ENCODE data around the gene ZNF618.
"Not testable (repeated sequence)": the region's sequence is repeated elsewhere in the genome, so short reads cannot be mapped to it uniquely, and the experiment has no call there.

Gene ZNF618

GRCh38 chr9:113990975-113991471 is 114.9 kb downstream of the ZNF618 start:
- DNase-seq: no peak

GRCh38 chr9:113991714-113992113 is 115.6 kb downstream of the ZNF618 start:
- no peak for DNase-seq

- DNase-seq: no peak
These were observed 116.3 kb downstream of the ZNF618 start for GRCh38 chr9:113992276-113992951.

- DNase-seq: no peak
These were observed 116.9 kb downstream of the ZNF618 start for GRCh38 chr9:113992994-113993393.

- DNase-seq: peak; percentile 78
These were observed 117.9 kb downstream of the ZNF618 start for GRCh38 chr9:113993838-113994540.

GRCh38 chr9:113995401-113995800 is 119.3 kb downstream of the ZNF618 start:
- DNase-seq: no peak

- DNase-seq: no peak
These were observed 119.9 kb downstream of the ZNF618 start for GRCh38 chr9:113995963-113996362.

GRCh38 chr9:113996531-113997001 is 120.5 kb downstream of the ZNF618 start:
- no peak for DNase-seq

GRCh38 chr9:113997064-113997463 is 121.0 kb downstream of the ZNF618 start:
- not testable (repeated sequence) for DNase-seq

GRCh38 chr9:113997610-113998009 is 121.5 kb downstream of the ZNF618 start:
- DNase-seq: no peak

- DNase-seq: no peak
These were observed 122.0 kb downstream of the ZNF618 start for GRCh38 chr9:113998114-113998513.

- no peak for DNase-seq
These were observed 122.6 kb downstream of the ZNF618 start for GRCh38 chr9:113998525-113999255.

GRCh38 chr9:113999256-114000062 is 123.3 kb downstream of the ZNF618 start:
- no peak for DNase-seq

- DNase-seq: no peak
These were observed 124.0 kb downstream of the ZNF618 start for GRCh38 chr9:114000063-114000454.

GRCh38 chr9:114000671-114001409 is 124.7 kb downstream of the ZNF618 start:
- no peak for DNase-seq

- DNase-seq: no peak
These were observed 125.2 kb downstream of the ZNF618 start for GRCh38 chr9:114001410-114001685.

- no peak for DNase-seq
These were observed 125.7 kb downstream of the ZNF618 start for GRCh38 chr9:114001794-114002261.

GRCh38 chr9:114002271-114002985 is 126.3 kb downstream of the ZNF618 start:
- DNase-seq: no peak

- no peak for DNase-seq
These were observed 126.9 kb downstream of the ZNF618 start for GRCh38 chr9:114002986-114003350.

GRCh38 chr9:114003351-114003750 is 127.2 kb downstream of the ZNF618 start:
- DNase-seq: no peak

GRCh38 chr9:114003758-114004157 is 127.6 kb downstream of the ZNF618 start:
- no peak for DNase-seq
